NK-92 (cell line): ENCODE measurements around the gene ANXA6.

Source experiments
- DNase-seq: peaks from one replicate; lab custom pipeline; 2025; ENCODE audit not compliant: unreplicated experiment; lab: John Stamatoyannopoulos, UW

The ANXA6 gene

GRCh38 chr5:151154931-151155774 is 2.4 kb downstream of the ANXA6 start:
- no peak for DNase-seq

- DNase-seq = no peak
Observed at GRCh38 chr5:151153766-151154272, 3.8 kb downstream of the ANXA6 start.

DNA sequence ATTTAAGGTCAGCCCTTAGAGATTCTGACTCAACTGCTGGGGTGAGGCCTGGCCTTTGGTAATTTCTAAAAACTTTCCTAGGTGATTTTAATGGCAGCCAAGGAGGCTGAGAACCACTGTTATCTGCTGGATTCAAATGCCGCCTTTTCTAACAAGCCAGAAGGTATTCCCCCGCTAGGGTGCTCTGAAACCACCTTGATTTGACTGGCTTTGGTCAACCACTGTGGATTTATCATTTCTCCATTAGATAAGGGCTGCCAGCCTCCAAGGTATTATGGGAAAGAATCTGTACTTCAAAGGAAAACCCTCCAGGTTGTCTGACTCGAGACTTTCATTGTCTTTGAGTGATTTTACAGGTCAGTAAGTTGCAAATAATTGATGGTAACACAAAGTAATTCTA is 4.3 kb downstream of the ANXA6 start:
- no peak for DNase-seq

GRCh38 chr5:151151793-151152192 is 5.8 kb downstream of the ANXA6 start:
- no peak for DNase-seq

- DNase-seq = no peak
Observed at GRCh38 chr5:151151263-151151660, 6.3 kb downstream of the ANXA6 start.

- no peak for DNase-seq
Observed at GRCh38 chr5:151150471-151151262, 6.9 kb downstream of the ANXA6 start.

- DNase-seq = no peak
Observed at GRCh38 chr5:151148583-151148982, 9.0 kb downstream of the ANXA6 start.

- no peak for DNase-seq
Observed at GRCh38 chr5:151147033-151147432, 10.5 kb downstream of the ANXA6 start.

- DNase-seq = no peak
Observed at GRCh38 chr5:151146061-151146460, 11.5 kb downstream of the ANXA6 start.

DNA sequence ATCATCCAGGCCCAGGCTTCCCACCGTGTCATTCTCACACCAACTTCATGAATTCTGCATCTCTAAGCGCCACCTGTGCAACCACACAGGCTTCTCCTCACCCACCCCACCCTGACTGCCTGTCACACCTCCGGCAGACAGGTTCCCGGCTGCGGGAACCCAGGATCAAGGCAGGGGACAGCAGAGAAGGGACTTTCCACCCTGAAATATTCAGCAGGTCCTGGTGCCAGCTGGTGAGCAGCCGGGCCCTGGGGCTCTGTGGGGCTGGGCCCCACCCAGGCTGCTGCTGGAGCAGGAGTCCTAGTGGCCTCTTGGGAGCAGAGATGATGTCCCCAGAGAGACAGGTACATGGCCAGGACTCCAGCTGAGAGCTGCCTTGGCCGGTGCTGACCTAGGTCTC is 12.7 kb downstream of the ANXA6 start:
- no peak for DNase-seq

- DNase-seq = no peak
Observed at GRCh38 chr5:151144275-151144674, 13.3 kb downstream of the ANXA6 start.

- no peak for DNase-seq
Observed at GRCh38 chr5:151143645-151144044, 13.9 kb downstream of the ANXA6 start.

- no peak for DNase-seq
Observed at GRCh38 chr5:151142933-151143332, 14.6 kb downstream of the ANXA6 start.

DNA sequence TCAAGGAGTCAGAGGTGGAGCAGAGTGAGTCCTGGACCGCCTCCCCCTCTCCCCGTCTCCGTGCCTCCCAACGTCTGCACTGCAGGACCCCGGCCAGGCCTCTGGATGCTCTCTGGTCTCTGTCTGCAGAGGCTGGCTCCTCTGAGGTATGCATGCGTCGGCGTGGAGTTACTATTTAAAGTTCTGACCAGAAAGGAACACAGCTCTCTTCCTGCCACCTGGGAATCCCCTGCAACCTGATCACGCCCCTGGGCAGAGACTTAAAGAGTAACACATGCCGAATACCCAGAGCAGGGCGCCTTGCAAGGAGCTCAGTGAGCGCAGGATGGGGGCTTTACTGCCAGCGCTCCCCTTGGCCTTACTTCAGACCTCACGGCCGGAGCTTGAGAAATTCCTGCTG is 16.0 kb downstream of the ANXA6 start:
- no peak for DNase-seq

DNA sequence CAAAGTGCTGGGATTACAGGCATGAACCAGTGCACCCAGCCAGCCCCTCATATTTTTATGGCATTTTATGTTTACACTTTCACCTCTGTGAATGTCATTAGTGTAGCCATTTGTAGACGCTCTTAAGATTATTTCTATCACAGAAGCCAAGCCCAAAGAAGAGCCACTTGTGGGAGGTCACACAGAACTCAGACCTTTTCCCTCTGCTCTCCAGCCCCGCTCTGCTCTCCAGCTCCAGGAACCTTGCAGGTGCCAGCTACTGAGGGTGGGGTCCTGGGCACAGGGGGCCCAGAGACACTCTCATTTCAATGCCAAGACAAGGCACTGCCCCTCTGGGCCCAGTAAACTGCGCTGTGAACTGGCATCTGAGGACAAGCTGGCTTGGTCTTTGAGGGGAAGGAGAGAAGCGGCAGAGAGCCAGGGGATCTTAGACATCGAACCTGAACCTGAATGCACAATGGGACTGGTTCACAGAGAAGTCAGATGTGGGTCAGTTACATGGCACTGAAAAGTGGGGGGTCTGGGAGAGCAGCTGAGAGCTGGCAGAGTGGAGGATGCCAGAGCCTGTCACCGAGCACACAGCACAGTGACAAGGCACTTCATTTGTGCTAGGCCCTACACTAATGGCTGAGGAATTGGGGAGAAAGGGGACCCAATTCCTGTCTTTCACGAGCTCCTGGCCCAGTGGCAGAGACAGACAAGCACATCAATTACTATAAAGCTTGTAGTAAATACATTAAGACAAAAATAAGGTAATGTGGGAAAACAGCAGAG is 16.7 kb downstream of the ANXA6 start:
- DNase-seq = no peak

- DNase-seq = no peak
Observed at GRCh38 chr5:151139646-151140045, 17.9 kb downstream of the ANXA6 start.

GRCh38 chr5:151139015-151139414 is 18.6 kb downstream of the ANXA6 start:
- DNase-seq = no peak

DNA sequence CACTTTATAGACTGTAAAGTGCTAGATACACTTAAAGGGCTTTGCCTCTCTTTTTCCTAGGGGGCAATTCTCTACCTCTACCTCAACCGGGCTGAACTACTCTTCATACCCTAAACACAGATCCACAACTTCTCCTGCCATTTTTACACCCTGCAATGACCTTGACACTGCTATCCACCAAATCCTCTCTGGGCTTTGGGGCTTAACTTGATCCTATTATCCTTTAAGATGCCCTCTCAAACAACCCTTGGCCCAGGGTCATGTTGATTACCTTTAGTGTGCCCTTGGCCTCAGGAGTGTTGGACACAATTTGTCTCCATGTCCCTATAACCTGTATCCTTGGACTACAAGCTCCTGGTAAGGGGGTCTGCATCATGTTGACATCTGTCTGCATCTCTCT is 19.5 kb downstream of the ANXA6 start:
- DNase-seq = no peak

DNA sequence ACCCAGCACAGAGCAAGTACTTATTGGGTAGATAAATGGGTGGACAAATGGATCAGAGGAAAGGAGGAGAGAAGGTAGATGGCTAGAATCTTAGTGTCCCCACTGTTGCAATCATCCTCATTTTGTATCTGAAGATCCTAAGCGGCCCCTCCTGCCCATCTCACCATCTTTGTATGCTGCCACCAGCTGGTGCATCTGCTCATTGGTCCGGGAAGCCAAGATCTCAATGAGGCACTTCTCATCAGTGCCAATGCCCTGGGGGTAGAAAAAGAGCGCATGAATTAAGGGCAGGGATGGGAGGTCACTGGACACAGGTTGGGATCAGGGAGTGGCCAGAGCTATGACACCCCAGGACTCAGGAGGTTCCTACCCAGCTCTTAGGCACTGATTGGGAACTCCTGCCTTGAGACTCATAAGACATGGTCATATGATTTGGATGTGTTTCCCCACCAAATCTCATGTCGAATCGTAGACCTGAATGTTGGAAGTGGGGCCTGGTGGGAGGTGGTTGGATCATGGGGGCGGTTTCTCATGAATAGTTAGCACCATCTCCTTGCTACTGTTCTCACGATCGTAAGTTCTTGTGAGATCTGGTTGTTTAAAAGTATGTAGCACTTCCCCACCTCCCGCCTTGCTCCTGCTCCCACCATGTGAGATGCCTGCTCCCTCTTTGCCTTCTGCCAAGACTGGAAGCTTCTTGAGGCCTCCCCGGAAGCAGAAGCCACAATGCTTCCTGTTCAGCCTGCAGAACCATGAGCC is 20.3 kb downstream of the ANXA6 start:
- no peak for DNase-seq

GRCh38 chr5:151134228-151134627 is 23.4 kb downstream of the ANXA6 start:
- DNase-seq = no peak

DNA sequence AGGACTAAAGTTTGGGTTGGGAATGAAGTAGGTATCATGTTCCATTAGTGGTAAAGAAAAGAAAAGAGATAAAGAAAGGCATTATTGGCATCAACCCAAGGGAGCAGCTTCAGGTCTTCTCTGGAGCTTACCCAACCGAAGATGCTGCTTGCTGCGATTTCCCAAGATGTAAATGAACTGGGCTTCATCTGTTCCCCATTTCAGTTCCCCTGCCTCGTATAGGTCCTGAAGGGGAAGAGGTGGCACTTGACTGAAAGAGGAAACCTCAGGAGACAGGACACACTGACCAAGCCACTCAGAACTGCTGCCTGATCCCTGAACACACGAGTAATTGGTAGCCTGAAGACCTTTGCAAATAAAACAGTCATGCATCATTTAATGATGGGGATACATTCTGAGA is 24.6 kb downstream of the ANXA6 start:
- no peak for DNase-seq
